Type B pancreatic cell (in vitro differentiated cells): ENCODE data around the gene KDR. TPM values are rescaled to one million over a fixed set of nuclear protein-coding genes. Genes with fewer than 3 reads are reported as not detected.

Experiments
- DNase-seq: peaks from one replicate; pipeline ENCODE4 v3.0.0; 2021; ENCODE audit warnings: mixed read lengths; ENCODE audit not compliant: unreplicated experiment; ENCODE audit errors: extremely low spot score
- H3K27ac Mint-ChIP-seq: 2 replicates; pipeline ENCODE4 v1.8.0; 2021; ENCODE audit warnings: mild to moderate bottlenecking, mixed read lengths
- H3K27me3 Mint-ChIP-seq: 2 replicates; pipeline ENCODE4 v1.8.0; 2021; ENCODE audit warnings: mixed read lengths
- H3K36me3 Mint-ChIP-seq: 2 replicates; pipeline ENCODE4 v1.8.0; 2021; ENCODE audit warnings: mixed read lengths
- H3K4me1 Mint-ChIP-seq: one replicate; pipeline ENCODE4 v1.8.0; 2021; ENCODE audit warnings: mixed read lengths; ENCODE audit not compliant: unreplicated experiment
- H3K4me3 Mint-ChIP-seq: 2 replicates; pipeline ENCODE4 v1.8.0; 2021; ENCODE audit warnings: mild to moderate bottlenecking, mixed read lengths
- H3K9me3 Mint-ChIP-seq: 2 replicates; pipeline ENCODE4 v1.8.0; 2021; ENCODE audit warnings: mixed read lengths
- total RNA-seq: library from RNA; stranded (reverse); gene quantifications from 2 replicates; pipeline ENCODE4 v1.2.1, GENCODE V29; 2021; ENCODE audit warnings: low replicate concordance
- TF ChIP-seq, protein P1 (sequence below): fragments of 200-600 bp; sonication (generic); conservative IDR thresholded peaks from 2 replicates; pipeline ENCODE4 v1.5.0; 2021; ENCODE audit warnings: antibody characterized with exemption, mild to moderate bottlenecking

Gene KDR
- total RNA-seq, 1 donor from 2014 or later: 5.7 TPM

DNA sequence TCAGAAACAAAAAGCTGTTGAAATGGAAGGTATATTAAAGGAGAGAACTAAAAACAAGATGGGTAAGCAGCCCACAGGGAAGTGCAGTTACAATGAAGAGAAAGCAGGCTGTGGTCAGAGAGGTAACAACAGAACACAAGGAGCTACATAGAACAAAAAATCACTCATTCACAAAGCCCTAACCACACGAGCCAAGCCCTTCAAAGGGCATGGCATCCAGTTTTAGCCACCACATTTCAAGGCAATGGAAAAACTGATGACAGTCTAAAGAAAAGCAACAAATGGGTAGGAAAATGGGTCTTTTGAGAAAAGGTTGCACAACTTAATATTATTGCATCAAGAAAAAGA, 37.5 kb downstream of the KDR start:
- H3K27me3 Mint-ChIP-seq: peaks cover 7% of the 10 kb centered on the region
- no peak overlapping the region for H3K4me3 Mint-ChIP-seq
- peaks cover 4% of the 10 kb centered on the region for H3K4me1 Mint-ChIP-seq
- no peaks in the 10 kb centered on the region for H3K36me3 Mint-ChIP-seq
- no peak overlapping the region for H3K27ac Mint-ChIP-seq
- TF ChIP-seq, protein P1, sequence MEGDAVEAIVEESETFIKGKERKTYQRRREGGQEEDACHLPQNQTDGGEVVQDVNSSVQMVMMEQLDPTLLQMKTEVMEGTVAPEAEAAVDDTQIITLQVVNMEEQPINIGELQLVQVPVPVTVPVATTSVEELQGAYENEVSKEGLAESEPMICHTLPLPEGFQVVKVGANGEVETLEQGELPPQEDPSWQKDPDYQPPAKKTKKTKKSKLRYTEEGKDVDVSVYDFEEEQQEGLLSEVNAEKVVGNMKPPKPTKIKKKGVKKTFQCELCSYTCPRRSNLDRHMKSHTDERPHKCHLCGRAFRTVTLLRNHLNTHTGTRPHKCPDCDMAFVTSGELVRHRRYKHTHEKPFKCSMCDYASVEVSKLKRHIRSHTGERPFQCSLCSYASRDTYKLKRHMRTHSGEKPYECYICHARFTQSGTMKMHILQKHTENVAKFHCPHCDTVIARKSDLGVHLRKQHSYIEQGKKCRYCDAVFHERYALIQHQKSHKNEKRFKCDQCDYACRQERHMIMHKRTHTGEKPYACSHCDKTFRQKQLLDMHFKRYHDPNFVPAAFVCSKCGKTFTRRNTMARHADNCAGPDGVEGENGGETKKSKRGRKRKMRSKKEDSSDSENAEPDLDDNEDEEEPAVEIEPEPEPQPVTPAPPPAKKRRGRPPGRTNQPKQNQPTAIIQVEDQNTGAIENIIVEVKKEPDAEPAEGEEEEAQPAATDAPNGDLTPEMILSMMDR: no peak
- DNase-seq: no peak
- no peaks in the 10 kb centered on the region for H3K9me3 Mint-ChIP-seq

DNA sequence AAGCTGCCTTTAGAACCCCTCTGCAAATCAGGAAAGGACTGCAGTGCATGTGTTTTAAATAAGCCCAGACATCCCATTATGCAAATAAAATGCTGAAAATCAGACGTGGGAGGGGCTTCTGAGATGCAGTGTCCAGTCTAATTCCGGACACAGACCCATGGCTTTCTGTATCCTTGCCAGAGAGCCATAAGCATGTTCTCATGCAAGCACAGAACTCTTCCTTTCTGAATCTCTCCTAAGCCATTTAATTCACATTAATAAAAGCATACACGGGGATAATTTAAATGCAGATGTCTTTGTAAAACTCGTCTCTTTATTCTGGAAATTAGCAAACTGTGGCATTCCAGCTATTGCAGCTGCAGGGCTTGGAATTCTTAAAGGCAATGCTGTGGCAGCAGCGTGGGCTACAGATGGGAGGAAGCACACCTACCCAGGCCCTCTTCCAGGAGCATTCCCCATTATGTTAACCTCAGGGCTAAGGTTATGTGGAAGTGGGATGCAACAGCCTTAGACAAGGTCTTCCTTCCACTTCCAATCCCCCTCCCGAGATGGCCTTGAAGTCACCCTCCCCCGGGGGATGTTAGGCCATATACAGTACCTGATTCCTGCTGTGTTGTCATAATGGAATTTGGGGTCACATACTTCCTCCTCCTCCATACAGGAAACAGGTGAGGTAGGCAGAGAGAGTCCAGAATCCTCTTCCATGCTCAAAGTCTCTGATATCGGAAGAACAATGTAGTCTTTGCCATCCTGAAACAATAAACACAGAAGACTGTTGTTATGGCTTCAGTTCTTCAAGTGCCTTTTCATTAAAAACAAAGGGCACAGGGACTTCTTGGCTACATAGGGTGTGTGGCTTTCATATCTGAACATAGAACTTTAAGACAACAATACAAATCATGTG, 38.1 kb downstream of the KDR start:
- Mint-ChIP-seq H3K4me1 (peaks cover 4% of the 10 kb centered on the region), H3K27me3 (peaks cover 4% of the 10 kb centered on the region), H3K9me3 (no peaks in the 10 kb centered on the region), H3K36me3 (no peaks in the 10 kb centered on the region), H3K27ac (no peak overlapping the region), H3K4me3 (no peak overlapping the region)
- no peak for DNase-seq
- TF ChIP-seq, protein P1: no peak

DNA sequence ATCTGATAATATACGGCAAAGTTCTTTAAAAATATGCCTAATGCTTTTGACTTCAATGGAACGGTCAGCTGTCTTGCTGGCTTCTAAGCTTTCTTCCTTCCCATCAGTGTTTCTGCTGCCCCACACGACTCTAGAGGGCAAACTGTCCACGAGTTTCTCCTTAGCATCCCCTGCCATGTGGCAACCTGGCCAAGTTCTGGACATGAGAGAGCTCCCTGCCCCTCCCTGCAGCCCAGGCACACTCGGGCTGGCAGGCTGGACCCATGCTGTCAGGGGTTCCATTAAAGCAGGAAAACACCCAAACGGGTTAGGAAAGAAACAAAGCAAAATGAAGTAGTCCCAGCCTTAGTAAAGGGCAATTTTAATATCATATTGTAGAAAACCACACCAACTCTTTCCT, 38.8 kb downstream of the KDR start:
- H3K9me3 Mint-ChIP-seq: no peaks in the 10 kb centered on the region
- TF ChIP-seq, protein P1: no peak

DNA sequence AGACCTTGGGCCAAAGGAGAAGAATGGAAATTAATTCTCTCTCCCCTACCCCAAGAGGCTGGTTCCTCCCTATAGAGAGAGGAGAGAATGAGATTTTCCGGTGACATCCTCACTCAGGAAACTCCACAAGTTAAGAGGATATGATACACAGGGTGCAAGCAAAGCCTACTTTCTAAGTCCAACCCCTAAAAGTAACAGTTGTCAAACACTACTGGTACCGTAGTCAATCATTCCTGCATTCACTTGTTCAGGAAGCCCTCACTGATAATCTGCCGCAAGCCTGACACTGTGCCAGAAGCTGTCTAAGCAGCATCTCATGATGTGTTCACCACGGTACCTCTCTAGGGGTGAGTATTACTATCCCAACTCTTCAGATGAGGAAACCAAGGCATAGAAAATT, 41.7 kb downstream of the KDR start:
- Mint-ChIP-seq H3K4me1 (peaks cover 4% of the 10 kb centered on the region), H3K9me3 (no peaks in the 10 kb centered on the region), H3K4me3 (no peak overlapping the region), H3K27ac (no peak overlapping the region), H3K36me3 (no peaks in the 10 kb centered on the region), H3K27me3 (peaks cover 19% of the 10 kb centered on the region)
- TF ChIP-seq, protein P1: no peak
- DNase-seq: no peak

More for the DNA sequence above, 38.8 kb downstream of the KDR start:
- Mint-ChIP-seq H3K36me3 (no peaks in the 10 kb centered on the region), H3K27me3 (peaks cover 3% of the 10 kb centered on the region), H3K4me1 (peaks cover 4% of the 10 kb centered on the region), H3K4me3 (no peak overlapping the region), H3K27ac (no peak overlapping the region)
- no peak for DNase-seq

DNA sequence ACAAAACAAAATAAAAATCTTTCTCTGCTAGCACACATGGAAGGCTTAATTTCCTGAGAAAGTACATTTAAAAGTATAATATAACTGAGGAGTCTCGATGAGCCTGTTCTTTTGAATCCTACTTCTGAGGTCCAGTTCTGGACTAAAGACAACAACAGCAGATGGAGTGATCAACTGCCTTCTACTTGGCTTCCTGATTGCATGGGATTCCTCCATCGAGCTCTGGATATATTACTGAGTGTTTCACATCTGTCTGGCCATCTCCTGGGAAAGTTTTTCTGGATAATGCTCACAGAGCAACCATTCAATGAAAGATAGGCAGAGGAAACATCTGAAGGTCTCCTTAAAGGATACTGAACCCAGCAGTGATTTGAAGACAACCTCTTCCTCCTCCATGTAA, 42.6 kb downstream of the KDR start:
- DNase-seq: no peak
- Mint-ChIP-seq H3K36me3 (no peaks in the 10 kb centered on the region), H3K9me3 (no peaks in the 10 kb centered on the region), H3K27ac (no peak overlapping the region), H3K4me3 (no peak overlapping the region), H3K4me1 (peaks cover 4% of the 10 kb centered on the region), H3K27me3 (peaks cover 18% of the 10 kb centered on the region)
- TF ChIP-seq, protein P1: no peak
